Stimulated activated memory B cell treated with anti-CD40 and anti-IgM and Interleukin-4, amounts not matched to agents 10 μg/mL and 1 μg/mL and 100 μg/mL, for 72 hours (primary cell): ENCODE results near the gene BTBD9.
A peak's percentile ranks its signal among the peaks of the same experiment; 100 is the strongest.
"Not testable (repeated sequence)": the region's sequence is repeated elsewhere in the genome, so short reads cannot be mapped to it uniquely, and the experiment has no call there.

ENCODE experiments used
- ATAC-seq: fragments of 150-1000 bp; cut with Tn5 transposase; 2 replicates; pipeline ENCODE4 v1.10.0; 2021
- H3K27ac Mint-ChIP-seq: one replicate; pipeline ENCODE4 v1.8.0; 2022; ENCODE audit warnings: mild to moderate bottlenecking, mixed read lengths
- H3K27me3 Mint-ChIP-seq: one replicate; pipeline ENCODE4 v1.8.0; 2022; ENCODE audit warnings: mixed read lengths
- H3K36me3 Mint-ChIP-seq: one replicate; pipeline ENCODE4 v1.8.0; 2022; ENCODE audit warnings: mixed read lengths
- H3K4me1 Mint-ChIP-seq: one replicate; pipeline ENCODE4 v1.8.0; 2022; ENCODE audit warnings: mixed read lengths
- H3K4me3 Mint-ChIP-seq: one replicate; pipeline ENCODE4 v1.8.0; 2022; ENCODE audit warnings: mild to moderate bottlenecking, moderate library complexity, mixed read lengths
- H3K9me3 Mint-ChIP-seq: one replicate; pipeline ENCODE4 v1.8.0; 2022; ENCODE audit warnings: mixed read lengths

Gene BTBD9

DNA sequence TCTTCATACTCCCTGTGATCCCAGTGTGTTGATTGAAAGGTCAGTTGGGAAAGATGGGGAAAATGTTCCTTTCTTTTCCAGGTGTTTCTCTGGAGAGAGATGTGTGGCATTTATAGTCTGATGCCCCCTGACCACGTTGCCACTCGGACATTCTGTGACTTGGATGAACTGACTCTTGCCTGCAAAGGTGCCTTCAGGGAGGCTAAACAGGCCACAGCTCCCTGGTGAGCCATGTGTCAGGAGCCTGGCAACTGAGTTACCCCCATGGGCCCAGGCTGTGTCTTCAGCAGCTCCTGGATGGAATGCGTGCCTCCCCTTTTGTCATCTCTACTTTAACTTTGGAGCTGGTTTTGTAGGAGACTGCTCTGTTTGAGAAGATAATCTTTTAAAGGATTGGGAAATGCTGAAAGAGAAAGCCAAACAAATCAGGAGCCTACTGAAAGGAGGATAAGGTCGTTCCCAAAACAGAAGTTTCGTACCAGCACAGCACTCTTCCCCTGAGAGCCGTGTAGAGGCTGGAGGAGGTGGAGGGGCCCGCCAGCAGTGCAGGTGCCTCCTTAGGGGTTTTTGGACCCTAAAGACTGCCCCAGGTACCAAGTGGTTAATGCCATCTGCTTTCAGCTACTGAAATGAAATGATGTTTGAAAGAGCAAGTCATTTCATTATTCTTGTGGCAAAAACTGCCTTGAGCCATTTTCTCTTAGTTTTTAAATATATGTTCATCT is 497.4 kb downstream of the BTBD9 start:
- no peak for ATAC-seq
- no peak overlapping the region for H3K4me3 Mint-ChIP-seq
- H3K27ac Mint-ChIP-seq = no peak overlapping the region
- H3K27me3 Mint-ChIP-seq = no peaks in the 10 kb centered on the region
- H3K4me1 Mint-ChIP-seq = peaks cover 28% of the 10 kb centered on the region
- H3K9me3 Mint-ChIP-seq = no peaks in the 10 kb centered on the region
- H3K36me3 Mint-ChIP-seq = peaks cover 57% of the 10 kb centered on the region

DNA sequence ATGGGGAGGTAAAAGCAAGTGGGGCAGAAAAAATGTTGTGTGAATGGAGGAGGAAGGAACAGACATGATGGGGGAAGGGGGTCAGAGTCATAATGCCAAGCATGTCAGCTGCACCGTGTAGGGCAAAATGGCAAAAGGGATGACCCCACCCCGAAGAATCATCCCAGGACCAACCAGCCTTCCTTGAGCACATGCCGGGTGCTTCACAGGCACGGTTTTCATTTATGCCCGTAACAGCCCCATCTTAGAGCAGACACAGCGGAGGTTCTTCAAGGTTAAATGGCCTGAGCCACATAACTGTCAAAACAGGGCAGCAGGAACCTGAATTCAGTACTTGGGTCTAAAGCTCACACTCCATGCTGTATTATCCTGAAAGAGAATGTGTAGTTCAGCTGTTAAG is 498.0 kb downstream of the BTBD9 start:
- no peaks in the 10 kb centered on the region for H3K27me3 Mint-ChIP-seq
- no peak overlapping the region for H3K27ac Mint-ChIP-seq
- no peak for ATAC-seq
- peaks cover 57% of the 10 kb centered on the region for H3K36me3 Mint-ChIP-seq
- no peaks in the 10 kb centered on the region for H3K9me3 Mint-ChIP-seq
- no peak overlapping the region for H3K4me3 Mint-ChIP-seq
- H3K4me1 Mint-ChIP-seq = peaks cover 31% of the 10 kb centered on the region

DNA sequence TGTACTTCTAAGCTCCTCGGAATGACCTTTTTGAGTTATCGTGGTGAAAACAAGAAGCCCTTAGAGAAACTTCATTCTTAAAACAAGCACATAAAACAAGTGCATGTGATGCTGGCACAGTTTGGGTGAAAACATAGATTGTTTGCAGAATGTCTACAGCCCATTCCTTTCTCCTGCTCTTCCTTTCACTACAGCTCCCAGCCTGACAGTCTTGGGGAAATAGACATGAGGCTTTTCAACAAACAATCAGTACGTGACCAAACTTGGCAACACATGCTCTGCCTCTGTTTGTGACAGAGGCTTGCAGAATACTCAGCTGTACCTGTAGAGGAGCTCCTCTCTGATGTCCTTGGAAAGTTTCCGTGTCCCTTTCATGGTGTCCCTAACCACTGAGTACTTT is 498.6 kb downstream of the BTBD9 start:
- Mint-ChIP-seq H3K9me3 (no peaks in the 10 kb centered on the region), H3K4me1 (peaks cover 29% of the 10 kb centered on the region), H3K27me3 (no peaks in the 10 kb centered on the region), H3K36me3 (peaks cover 51% of the 10 kb centered on the region), H3K4me3 (no peak overlapping the region), H3K27ac (peak overlapping the region; percentile 48)
- ATAC-seq = no peak

DNA sequence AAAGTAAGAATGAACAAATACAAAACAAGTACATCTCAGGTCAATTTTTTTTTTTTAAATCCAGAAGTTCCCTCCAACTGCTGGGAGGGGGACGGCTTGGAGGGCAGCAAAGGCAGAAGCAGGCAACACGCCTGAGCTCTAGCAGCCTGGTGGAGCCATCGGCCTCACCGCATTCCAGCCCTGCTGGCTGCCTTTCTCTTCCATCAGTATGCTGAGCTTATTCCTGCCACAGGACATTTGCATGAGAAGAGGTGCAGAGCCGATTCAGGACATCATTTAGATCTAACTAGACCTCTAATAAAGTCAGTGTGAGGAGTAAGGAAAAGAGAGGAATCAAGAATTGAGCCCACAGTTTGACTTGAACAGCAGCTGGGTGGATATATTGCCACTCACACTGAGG is 501.4 kb downstream of the BTBD9 start:
- Mint-ChIP-seq H3K27ac (no peak overlapping the region), H3K4me3 (no peak overlapping the region), H3K27me3 (no peaks in the 10 kb centered on the region), H3K9me3 (no peaks in the 10 kb centered on the region), H3K4me1 (peaks cover 25% of the 10 kb centered on the region), H3K36me3 (peaks cover 55% of the 10 kb centered on the region)
- no peak for ATAC-seq

DNA sequence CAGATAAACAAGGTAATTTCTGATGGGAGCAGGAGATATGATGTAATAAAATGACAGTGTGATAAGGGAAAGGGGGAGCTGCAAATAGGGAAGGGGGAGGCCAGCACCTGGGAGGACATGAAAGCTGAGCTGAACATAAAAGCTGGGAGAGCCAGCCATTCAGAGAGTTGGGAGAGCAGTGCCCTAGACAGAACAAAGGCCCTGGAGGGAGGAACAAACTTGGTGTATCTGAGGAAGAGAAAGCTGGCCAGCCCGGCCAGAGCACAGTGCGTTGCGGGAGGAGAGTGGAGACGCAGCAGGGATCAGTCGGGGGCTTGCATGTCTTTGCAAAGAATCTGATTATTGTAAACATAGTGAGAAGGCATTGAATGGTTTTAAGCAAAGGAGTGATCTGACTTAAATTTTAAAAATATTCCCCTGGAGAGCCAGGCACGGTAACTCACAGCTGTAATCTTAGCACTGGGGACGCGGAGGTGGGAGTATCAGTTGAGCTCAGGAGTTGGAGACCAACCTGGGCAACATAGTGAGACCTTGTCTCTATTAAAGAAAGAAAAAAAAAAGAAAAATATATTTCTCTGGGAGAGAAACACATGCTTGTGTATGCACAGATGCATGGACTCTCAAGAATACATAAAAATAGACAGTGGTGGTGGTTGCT is 502.0 kb downstream of the BTBD9 start:
- no peak overlapping the region for H3K4me3 Mint-ChIP-seq
- H3K9me3 Mint-ChIP-seq = no peaks in the 10 kb centered on the region
- ATAC-seq = no peak
- no peaks in the 10 kb centered on the region for H3K27me3 Mint-ChIP-seq
- peaks cover 21% of the 10 kb centered on the region for H3K4me1 Mint-ChIP-seq
- peaks cover 56% of the 10 kb centered on the region for H3K36me3 Mint-ChIP-seq
- H3K27ac Mint-ChIP-seq = no peak overlapping the region

DNA sequence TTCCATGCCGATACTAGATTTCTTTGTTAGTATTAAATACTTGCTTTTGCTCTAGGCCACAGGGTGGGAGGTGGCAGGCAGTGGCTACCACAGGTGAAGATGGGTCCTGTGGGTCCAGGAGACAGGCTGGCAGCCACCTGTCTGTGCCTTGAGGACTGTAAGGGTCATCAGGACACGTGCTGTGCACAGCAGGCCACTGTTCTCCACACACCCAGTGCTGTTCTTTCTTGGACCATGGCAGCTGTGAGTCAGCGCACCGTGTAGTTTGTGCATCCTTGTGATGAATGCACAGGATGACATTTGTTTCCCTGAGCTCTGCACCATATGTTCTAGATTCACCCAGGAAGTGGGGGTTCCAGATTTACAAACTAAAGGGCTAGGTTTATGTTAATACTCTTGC is 503.2 kb downstream of the BTBD9 start:
- Mint-ChIP-seq H3K36me3 (peaks cover 59% of the 10 kb centered on the region), H3K4me3 (no peak overlapping the region), H3K9me3 (no peaks in the 10 kb centered on the region), H3K4me1 (peaks cover 23% of the 10 kb centered on the region), H3K27me3 (no peaks in the 10 kb centered on the region), H3K27ac (no peak overlapping the region)
- ATAC-seq = no peak

DNA sequence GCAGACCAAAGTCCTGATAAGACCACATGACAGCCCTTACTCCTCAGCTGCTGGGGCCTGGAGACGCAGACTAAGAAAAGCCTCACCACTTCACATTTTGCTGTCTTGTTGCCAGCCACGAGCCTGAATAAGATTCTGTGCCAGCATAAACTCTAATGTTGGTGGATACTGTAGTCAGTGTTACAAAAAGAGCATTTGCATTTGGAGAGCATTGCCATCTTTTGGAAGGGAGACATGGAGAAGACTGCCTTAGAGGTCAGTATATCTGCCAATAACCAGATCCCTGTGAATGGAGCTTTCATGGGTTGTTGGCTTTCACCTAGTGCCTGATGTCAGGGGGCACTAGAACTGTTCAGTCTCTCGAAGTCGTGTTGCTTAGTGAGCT is 505.0 kb downstream of the BTBD9 start:
- Mint-ChIP-seq H3K4me3 (no peak overlapping the region), H3K27ac (no peak overlapping the region), H3K27me3 (no peaks in the 10 kb centered on the region), H3K9me3 (no peaks in the 10 kb centered on the region), H3K4me1 (peaks cover 25% of the 10 kb centered on the region), H3K36me3 (peaks cover 65% of the 10 kb centered on the region)
- ATAC-seq = no peak

DNA sequence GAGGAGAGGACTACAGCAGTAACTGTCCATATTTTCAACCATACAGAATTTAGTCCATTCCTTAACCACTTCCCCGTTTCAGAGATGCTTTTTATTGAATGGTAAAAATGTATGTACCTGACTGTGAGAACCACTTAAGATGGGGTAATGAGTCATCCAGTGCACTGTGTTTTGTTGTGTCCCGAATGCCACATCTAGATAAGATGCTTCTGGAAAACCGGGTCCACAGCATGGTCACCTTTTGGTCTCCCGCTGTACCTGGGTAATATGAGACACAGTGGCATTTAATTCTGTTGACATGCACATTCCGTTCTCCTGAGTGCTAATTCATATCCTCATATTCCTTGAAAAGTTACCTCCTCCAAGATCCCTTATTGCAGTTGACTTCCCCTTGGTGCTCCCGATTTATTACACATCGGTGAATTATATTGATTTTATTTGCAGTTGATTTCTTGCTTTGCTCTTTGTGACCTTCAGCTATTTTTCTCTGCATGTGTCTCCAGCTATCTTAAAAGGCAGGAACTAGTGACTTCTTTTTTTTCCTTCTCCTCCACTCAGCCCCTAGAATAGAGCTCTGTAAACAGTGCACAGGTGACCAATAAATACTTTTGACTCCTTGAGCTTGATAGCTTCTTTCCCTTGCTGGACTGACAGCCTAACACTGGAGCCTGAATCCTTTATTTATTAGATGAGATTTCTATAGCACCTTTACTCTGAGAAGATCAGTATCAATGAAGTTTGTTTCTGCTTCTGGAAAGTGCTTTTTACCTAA is 505.6 kb downstream of the BTBD9 start:
- Mint-ChIP-seq H3K27ac (no peak overlapping the region), H3K4me3 (no peak overlapping the region)

DNA sequence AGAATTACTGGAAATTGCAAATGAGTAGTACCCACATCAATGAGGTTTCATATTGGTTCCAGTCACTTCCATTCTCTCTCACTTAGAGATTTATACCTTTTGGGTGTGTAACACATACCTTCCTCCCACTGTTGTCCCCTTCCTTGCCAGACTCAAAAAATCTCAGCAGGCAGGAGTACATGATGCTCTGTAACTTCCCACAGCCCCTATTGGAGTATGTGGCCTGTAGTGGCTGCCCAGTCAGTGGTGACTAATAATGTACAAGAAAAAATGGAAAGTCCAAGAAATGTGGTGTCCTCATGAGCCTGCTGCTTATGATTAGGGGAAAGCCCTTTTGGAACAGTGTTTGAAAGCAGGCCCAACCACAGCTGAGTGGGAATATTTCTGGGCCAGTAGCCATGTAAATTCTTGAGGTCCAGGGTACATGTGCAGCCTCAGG is 508.2 kb downstream of the BTBD9 start:
- H3K4me1 Mint-ChIP-seq = peaks cover 15% of the 10 kb centered on the region
- no peaks in the 10 kb centered on the region for H3K27me3 Mint-ChIP-seq
- H3K9me3 Mint-ChIP-seq = peaks cover 3% of the 10 kb centered on the region
- ATAC-seq = peak; percentile 53
- H3K4me3 Mint-ChIP-seq = no peak overlapping the region
- peaks cover 69% of the 10 kb centered on the region for H3K36me3 Mint-ChIP-seq
- no peak overlapping the region for H3K27ac Mint-ChIP-seq

More for the DNA sequence above, 505.6 kb downstream of the BTBD9 start:
- H3K9me3 Mint-ChIP-seq = peaks cover 3% of the 10 kb centered on the region
- H3K36me3 Mint-ChIP-seq = peaks cover 65% of the 10 kb centered on the region
- H3K27me3 Mint-ChIP-seq = no peaks in the 10 kb centered on the region
- peaks cover 22% of the 10 kb centered on the region for H3K4me1 Mint-ChIP-seq
- no peak for ATAC-seq

DNA sequence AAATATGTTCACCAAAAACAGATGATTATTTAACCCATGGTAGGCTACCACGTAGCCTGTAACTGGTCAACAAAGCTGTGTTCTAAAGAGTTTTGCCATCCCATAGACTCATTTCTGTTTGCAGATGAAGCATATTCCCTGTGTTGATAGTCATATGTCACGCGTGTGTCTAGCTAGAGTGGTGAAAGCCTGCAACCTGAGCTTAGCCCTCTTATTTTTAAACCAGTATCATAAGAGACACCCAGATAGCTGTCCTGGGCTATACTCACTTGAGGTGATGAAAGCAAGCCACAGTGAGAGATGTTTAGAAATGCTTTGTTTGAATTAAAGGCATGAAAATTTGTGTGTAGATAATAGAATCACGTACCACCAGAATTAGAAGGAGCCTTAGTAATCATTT is 512.4 kb downstream of the BTBD9 start:
- Mint-ChIP-seq H3K4me3 (no peak overlapping the region), H3K4me1 (peaks cover 15% of the 10 kb centered on the region), H3K36me3 (peaks cover 84% of the 10 kb centered on the region), H3K27me3 (no peaks in the 10 kb centered on the region), H3K9me3 (peaks cover 3% of the 10 kb centered on the region), H3K27ac (no peak overlapping the region)
- no peak for ATAC-seq

DNA sequence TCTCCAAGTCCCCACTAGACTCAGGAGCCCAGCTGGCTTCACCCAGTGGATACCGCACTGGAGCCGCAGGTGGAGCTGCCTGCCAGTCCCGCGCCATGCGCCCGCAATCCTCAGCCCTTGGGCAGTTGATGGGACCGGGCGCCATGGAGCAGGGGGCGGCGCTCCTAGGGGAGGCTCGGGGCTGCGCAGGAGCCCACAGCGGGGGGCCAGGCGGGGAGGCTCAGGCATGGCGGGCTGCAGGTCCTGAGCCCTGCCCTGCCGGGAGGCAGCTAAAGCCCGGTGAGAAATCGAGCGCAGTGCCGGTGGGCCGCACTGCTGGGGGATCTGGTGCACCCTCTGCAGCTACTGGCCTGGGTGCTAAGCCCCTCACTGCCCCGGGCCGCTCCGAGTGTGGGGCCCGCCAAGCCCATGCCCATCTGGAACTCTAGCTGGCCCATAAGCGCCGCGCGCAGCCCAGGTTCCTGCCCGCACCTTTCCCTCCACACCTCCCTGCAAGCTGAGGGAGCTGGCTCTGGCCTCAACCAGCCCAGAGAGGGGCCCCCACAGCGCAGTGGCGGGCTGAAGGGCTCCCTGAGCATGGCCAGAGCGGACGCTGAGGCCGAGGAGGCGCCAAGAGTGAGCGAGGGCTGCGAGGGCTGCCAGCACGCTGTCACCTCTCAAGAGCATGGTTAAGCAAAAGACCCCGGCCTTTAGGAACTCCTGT is 515.4 kb downstream of the BTBD9 start:
- not testable (repeated sequence) for H3K9me3 Mint-ChIP-seq, H3K27ac Mint-ChIP-seq, H3K27me3 Mint-ChIP-seq, H3K4me3 Mint-ChIP-seq, H3K4me1 Mint-ChIP-seq, ATAC-seq
- peaks cover 84% of the 10 kb centered on the region for H3K36me3 Mint-ChIP-seq

DNA sequence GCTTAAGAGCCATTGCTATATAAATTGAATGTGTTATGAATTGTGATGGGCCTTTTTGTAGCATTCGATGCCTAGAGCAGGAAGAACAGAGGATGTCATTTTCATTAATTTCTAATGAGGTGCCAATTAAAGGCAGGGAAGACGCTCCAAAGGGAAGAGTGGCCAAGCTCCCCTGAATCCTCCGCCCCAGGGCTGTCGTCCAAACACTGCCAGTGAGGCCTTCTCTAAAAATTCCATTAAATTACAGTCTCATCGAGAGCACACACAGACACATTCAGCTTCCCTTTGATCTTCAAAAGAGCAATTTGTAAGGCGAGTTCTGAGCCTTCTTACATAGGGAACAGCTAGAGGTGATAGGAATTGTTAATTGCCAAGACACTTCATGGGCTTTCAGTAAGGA is 520.2 kb downstream of the BTBD9 start:
- Mint-ChIP-seq H3K4me1 (no peaks in the 10 kb centered on the region), H3K4me3 (no peak overlapping the region), H3K9me3 (no peaks in the 10 kb centered on the region), H3K27ac (no peak overlapping the region), H3K36me3 (peaks cover 75% of the 10 kb centered on the region), H3K27me3 (no peaks in the 10 kb centered on the region)
- no peak for ATAC-seq

DNA sequence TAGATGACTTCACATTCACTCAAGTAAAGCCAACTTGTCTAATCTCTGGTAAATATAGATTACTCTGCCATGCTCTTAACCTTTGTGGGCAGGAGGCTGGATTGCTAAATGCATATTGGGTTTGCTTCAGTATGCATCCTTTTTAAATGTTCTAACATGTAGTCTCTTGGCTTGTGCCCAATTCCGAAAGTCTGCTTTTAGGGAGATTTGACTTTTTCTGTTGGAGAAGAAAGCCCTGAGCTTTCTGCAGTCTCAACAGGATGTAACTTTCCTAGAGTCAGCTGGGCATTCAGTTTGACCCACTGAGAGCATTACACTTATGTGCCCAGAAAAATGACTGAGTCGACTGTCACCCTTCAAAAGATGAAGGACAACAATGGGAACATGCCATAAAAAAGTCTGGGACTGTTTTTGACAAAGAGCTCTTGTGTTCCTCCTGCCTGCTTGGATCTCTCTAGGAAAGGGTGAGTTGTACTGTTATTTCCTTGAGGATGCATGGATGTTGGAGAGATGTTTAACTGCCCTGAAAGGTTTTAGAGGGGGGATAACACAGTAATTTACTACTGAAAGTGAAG is 520.9 kb downstream of the BTBD9 start:
- Mint-ChIP-seq H3K4me1 (no peaks in the 10 kb centered on the region), H3K36me3 (peaks cover 74% of the 10 kb centered on the region), H3K27me3 (no peaks in the 10 kb centered on the region), H3K27ac (no peak overlapping the region), H3K4me3 (no peak overlapping the region), H3K9me3 (no peaks in the 10 kb centered on the region)
- ATAC-seq = no peak
